Activated T-cell treated with anti-CD3 and anti-CD28 coated beads for 48 hours (primary cell): ENCODE results near the gene LAT.
A peak's percentile ranks its signal among the peaks of the same experiment; 100 is the strongest.
"Not testable (repeated sequence)": the region's sequence is repeated elsewhere in the genome, so short reads cannot be mapped to it uniquely, and the experiment has no call there.

Source experiments
- DNase-seq: peaks from one replicate; pipeline ENCODE4 v3.0.0-alpha.2; 2020; ENCODE audit warnings: low read depth

The LAT gene, protein sequence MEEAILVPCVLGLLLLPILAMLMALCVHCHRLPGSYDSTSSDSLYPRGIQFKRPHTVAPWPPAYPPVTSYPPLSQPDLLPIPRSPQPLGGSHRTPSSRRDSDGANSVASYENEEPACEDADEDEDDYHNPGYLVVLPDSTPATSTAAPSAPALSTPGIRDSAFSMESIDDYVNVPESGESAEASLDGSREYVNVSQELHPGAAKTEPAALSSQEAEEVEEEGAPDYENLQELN

DNA sequence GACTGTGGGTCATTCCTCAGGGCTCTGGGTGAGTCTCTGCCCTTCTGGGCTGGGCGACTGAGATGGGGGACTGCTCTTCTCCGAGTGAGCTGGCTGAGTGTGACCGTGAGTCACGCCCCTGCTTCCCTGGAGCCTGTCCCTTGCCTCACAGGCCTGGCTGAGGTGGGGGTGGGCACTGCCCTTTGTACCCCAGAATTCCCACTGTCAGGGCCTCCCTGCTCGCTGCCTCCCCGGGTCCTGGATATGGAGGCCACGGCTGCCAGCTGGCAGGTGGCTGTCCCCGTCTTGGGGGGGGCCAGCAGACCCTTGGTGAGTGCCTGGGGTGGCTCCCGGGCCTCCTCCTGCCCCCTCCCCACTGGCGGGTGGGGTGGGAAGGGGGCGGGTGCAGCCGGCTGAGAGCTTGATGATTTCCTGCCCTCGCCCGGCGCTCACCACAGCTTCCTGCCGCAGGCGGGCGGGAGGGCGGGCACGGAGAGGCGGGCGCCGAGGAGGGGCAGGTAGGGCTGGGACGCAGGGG is at the start of gene LAT:
LAT (plus strand) TSS at position 434 of the 517 bp plus-strand sequence. CDS start 366 bp downstream, outside the sequence.
- DNase-seq = peak; percentile 70

DNA sequence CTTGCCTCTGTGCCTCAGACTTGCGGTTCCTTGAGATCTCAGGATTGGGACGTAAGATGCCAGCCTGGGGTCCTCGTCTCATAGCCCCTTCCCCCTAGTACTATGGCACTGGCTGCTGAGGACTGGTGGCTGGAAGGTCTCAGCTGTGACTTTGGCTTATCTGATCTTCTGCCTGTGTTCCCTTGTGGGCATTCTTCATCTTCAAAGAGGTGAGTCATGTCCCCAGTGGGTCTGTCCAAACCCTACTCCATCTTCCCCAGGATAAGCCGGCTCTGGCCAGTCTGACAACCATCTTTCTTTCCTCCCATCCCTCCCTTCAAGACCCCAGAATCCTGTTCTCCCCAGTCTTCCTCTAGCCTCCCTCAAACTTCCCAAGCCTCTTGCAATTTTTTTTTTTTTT is 49.5 kb upstream of the LAT start:
- no peak for DNase-seq

DNA sequence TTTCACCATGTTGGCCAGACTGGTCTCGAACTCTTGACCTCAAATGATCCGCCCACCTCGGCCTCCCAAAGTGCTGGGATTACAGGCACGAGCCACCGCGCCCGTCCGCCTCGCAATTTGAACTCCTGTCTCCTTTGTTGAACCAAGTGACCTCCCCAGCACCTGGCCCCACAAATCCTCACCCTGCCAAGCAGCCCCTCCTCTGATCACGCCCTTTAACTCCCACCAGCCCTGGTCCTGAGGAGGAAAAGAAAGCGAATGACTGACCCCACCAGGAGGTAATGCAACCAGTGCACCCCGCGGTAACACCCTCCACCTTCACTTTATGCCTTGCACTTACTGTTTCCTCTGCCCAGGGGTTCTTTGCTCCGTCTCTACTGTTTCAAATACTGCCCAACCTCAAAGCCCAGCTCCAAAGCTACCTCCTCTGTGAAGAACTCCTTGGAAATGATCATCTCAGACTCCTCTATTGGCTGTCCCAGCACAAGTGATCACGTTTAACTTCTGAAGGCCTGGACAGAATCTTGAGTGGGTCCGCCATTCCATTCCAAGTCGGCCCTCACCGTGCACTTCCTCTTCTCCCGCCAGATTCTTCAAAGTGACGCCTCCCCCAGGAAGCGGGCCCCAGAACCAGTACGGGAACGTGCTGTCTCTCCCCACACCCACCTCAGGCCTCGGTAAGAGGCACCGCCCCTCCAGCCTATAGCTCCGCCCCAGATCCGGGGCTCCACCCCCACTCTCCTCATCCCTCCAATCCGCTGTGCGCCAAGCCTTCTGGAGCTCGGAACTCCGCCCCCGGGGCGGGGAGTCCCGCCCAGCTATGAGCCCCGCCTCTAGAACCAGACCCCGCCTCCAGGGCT is 48.7 kb upstream of the LAT start:
- DNase-seq = peak; percentile 91

DNA sequence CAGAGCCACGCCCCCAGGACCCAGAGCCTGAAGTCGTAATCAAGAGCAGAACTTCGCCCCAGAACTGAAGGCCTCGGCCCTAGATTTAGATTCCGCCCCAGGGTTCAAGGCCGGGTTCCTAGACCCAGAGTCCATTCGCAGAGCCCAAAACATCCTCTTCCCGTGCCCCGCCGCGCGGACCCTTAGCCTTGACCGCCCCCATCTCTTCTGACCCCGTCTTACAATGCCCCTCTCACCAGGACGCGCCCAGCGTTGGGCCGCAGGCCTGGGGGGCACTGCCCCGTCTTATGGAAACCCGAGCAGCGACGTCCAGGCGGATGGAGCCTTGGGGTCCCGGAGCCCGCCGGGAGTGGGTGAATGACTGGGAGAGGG is 48.1 kb upstream of the LAT start:
- no peak for DNase-seq

DNA sequence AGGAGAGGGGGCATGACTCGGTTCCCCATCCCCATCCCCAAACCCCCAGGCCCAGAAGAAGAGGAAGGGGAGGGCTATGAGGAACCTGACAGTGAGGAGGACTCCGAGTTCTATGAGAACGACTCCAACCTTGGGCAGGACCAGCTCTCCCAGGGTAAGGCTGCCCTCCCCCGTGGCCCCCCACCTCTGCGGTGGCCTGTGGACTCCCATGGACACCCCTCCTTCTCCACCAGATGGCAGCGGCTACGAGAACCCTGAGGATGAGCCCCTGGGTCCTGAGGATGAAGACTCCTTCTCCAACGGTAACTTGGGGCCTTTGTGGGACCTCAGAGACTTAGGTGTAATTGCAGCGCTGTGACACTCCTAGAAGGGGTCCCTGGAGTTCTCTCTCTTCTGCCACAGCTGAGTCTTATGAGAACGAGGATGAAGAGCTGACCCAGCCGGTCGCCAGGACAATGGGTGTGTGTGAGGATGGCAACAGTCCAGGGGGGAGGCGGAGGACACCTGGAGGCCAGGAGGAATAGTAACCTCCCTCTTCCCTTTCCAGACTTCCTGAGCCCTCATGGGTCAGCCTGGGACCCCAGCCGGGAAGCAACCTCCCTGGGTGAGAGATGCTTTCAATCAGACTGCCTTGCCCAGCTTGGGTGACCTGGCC is 47.5 kb upstream of the LAT start:
- no peak for DNase-seq

DNA sequence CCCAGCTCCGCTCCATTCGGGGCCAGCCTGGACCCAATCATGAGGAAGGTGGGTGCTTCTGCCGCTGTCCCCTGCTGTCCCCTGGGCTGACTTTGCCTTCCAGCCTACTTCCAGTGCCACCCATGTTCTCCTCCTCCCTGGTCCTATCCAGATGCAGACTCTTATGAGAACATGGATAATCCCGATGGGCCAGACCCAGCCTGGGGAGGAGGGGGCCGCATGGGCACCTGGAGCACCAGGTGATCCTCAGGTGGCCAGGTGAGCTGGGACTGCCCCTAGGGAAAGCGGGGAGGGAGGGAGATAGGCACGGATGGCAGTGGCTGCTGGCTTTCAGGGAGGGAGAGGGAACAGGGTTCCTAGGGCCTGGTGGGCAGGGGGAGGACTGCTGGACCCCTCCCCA is 46.1 kb upstream of the LAT start:
- no peak for DNase-seq

DNA sequence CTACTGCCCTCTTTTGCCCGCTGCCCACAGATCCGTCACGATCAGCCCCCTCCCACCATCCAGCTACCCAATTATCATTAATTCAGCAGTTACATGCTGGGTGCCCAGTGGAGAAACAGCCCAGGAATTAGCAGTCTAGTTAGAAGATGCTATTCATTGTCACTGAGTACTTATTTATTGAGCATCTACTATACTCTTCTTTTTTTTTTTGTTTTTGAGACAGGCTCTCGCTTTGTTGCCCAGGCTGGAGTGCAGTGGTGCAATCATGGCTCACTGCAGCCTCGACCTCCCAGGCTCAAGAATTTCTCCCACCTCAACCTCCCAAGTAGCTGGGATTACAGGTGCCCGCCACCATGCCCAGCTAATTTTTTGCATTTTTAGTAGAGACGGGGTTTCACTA is 45.0 kb upstream of the LAT start:
- not testable (repeated sequence) for DNase-seq

DNA sequence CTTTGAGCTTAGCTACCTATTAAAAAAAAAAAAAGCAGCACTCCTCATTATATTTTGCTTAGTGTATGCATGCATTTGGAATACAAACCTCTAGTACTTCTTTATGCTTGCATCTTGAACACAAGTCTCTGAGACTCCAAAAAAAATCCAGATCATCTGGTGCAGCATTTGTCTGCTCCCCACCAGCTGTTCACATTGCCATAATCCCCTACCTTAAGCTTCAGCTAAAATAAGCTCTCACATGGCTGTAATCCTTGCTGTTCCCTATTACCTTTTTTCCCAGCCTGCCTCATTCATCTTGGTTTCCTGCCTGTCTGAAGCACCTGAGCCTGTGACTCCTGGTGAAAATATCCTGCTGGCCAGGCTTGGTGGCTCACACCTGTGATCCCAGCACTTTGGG is 41.6 kb upstream of the LAT start:
- DNase-seq = no peak

DNA sequence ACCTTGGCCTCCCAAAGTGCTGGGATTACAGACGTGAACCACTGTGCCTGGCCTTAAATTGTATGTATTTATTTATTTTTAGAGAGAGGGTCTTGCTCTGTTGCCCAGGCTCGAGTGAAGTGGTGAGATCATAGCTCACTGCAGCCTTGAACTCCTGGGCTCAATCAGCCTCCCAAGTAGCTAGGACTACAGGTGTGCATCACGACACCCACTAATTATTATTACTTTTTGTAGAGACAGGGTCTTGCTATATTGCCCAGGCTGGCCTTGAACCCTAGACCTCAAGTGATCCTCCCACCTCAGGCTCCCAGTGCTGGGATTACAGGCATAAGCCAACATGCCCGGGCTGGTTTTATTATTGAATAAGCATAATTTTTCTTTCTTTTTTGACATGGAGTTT is 38.2 kb upstream of the LAT start:
- no peak for DNase-seq

DNA sequence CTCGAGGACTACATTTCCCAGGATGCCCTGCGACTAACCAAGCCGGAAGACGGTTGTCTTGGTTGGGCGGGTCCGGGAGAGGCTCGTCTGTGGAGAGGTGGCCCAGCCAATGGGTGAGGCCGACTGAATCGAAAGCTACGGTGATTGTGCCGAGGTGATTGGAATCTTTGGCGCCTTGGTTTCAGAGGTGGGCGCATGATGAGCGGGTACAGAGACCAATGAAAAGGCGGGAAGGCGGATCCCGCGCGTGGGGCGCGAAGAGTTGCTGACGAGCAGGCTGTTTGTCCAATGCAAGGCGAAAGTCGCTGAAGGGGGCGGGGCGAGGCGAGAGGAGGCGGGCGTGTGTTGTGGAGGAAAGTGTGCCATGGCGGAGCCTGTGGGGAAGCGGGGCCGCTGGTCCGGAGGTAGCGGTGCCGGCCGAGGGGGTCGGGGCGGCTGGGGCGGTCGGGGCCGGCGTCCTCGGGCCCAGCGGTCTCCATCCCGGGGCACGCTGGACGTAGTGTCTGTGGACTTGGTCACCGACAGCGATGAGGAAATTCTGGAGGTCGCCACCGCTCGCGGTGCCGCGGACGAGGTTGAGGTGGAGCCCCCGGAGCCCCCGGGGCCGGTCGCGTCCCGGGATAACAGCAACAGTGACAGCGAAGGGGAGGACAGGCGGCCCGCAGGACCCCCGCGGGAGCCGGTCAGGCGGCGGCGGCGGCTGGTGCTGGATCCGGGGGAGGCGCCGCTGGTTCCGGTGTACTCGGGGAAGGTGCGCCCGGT is 34.0 kb upstream of the LAT start, which contains the start of gene NFATC2IP:
NFATC2IP (plus strand) TSS at position 290 of the 762 bp plus-strand sequence; CDS start at position 365, 75 bp downstream.
- peak; percentile 99 for DNase-seq

DNA sequence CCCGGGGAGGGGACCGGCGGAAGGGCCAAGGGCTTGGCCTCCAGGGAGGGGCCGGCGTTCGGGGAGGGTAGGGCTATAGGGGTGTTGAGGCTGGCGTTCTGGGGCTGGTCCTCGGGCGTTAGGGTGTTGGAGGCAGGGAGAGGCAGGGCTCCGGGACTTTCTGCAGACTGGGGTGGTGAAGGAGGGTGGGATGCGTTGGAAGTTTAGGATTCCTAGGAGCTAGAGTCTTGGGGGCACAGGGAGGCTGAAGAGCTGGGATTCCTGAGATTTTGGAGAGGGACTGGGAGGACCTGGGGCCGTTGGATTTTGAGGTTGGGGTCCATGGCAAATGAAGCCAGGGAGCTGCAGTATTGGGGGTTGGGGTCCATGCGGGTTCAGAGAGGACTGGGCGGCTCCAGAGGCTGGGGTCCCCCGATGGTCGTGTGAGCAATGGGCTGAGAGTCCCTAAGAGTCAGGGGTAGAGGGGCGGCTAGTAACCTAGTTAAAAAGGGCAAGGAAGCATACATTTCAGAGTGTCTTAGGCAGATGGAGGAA is 33.4 kb upstream of the LAT start:
- DNase-seq = no peak

DNA sequence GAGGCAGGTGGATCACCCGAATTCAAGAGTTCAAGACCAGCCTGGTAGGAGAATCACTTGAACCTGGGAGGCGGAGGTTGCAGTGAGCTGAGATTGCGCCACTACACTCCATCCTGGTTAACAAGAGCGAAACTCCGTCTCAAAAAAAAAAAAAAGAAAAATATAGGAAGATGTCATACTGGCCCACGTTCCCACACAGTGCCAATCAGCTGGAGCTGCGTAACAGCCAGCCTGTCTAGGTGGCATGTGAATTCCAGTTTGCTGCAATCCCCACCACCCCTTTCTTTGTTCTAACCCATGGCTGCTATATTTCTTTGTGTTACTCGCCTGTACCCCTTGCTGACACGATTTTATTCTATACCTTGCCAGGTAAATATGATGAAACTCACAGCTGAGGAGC is 26.6 kb upstream of the LAT start:
- DNase-seq = no peak

DNA sequence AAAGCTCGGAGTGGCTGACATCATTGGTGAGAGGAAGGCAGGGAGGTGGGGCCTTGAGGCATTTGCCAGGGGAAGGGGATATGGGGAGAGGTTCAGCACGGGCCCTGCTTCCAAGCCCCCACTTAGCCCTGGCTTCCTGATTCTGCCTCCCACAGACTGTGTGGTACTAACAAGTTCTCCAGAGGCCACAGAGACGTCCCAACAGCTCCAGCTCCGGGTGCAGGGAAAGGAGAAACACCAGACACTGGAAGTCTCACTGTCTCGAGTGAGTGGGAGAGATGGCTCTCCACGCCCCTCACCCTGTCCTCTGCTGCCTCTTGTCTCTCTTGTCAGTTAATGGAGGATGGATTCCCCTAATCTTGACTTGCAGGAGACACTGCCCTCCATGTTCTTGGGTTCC is 26.0 kb upstream of the LAT start:
- no peak for DNase-seq

DNA sequence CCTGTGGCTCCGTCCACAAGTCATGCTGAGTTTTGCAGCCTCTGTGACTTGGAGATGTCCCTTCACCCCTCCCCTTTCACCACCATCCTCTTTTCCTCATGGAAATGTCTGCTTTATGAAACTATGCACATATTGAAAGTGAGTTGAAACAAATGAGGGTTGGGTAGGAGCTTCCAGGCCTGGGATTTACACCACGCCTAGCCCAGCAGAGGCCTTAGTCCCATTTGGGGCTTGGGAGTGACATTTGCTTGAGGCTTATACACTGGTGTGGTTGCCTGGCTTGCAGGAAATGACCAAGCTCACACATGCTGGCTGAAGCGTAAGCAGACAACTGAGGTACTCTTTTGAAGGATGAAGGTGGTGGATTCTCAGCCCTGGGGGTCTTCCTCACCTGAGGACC is 20.8 kb upstream of the LAT start:
- no peak for DNase-seq

DNA sequence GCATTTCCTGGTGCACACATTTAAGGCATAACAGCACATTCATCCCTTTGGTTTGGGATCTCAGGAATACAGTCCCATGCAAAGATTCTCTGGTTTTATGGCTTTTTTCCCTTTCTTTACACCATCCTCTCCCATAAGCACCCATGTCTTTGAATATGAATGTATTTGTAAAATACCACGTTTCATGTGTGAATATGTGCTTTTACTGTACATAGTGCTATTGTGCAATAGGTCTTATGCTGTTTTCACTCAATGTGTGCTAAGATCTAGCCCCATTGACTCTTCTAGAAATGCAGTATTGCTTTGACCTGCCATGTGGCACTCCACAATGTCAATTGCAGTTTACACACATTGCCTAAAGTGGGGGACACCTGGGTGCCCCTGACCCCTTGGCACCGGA is 20.4 kb upstream of the LAT start:
- no peak for DNase-seq

DNA sequence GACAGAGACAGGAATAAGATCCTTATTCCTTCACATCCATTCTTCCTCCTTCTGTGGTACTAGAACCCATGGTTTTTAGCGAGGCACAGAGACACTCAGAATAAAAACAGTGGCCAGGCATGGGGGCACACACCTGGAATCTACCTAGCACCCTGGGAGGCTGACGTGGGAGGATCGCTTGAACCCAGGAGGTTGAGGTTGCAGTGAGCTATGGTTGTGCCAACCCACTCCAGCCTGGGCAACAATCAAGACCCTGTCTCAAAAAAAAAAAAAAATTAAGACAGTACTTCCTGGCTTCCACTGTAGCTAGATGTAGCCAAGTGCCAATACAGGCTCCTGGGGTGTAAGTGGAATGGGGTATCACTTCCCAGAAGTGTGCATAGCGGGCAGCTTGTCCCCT is 17.7 kb upstream of the LAT start:
- no peak for DNase-seq

DNA sequence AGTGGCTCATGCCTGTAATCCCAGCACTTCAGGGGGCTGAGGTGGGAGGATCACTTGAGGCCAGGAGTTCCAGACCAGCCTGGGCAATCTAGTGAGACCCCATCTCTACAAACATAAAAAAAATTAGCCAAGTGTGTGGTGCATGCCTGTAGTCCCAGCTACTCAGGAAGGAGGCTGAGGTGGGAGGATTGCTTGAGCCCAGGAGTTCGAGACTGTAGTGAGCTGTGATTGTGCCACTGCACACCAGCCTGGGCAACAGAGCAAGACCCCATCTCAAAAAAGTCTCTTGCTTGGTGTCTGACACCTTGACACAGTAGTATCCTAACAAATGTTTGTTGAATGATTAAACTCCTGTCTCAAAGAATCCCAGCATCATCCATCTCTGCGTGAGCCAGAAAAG is 15.2 kb upstream of the LAT start:
- not testable (repeated sequence) for DNase-seq

DNA sequence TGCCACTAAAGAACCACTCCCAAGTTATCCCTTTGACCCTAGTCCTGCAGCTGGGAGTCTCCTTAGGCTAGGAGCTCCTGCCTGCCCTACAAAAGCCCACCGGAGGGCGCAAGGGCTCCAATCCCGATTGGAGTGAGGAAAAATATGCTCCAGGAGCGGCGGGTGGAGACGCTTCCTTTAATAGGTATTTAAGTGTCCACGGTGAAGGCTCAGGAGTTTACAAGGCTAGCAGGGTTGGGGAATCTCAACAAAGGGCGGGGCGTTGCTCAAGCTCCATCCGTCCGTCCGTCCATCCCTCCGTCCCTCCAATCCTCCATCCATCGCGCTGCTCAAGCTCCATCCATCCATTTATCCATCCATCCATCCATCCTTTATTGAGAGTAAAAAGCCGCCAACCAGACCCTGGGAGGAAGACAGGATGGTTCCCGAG is 10.8 kb upstream of the LAT start:
- DNase-seq = no peak

DNA sequence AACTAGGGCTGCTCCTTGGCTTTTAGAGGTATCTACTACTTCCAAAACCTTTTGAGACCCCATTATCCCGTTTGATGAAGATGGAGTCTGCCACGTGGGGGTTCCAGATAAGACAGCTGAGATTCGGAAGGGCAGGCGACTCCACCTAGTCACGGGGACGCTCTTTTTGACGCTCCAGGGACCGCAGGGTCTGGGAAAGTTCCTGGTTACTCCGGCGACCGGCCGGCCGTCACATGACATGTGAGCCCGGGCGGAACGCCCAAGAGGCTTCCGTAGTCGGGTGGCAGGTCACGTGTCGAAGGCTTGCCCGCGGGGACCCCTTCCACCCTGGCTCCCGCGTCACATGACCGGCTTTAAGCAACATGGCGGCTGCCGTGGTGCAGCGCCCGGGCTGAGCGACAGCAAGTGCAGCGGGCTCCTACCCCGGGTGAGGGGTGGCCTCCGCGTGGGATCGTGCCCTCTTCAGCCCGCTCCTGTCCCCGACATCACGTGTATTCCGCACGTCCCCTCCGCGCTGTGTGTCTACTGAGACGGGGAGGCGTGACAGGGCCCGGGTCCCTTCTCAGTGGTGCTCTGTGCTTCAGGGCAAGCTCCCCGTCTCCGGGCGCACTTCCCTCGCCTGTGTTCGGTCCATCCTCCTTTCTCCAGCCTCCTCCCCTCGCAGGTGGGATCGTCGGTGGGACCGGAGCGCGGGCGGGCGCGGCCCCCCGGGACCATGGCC is 10.3 kb upstream of the LAT start, which contains the start of gene SPNS1:
SPNS1 (plus strand) TSS at position 342 of the 721 bp plus-strand sequence; CDS start at position 716, 374 bp downstream.
- peak; percentile 93 for DNase-seq

DNA sequence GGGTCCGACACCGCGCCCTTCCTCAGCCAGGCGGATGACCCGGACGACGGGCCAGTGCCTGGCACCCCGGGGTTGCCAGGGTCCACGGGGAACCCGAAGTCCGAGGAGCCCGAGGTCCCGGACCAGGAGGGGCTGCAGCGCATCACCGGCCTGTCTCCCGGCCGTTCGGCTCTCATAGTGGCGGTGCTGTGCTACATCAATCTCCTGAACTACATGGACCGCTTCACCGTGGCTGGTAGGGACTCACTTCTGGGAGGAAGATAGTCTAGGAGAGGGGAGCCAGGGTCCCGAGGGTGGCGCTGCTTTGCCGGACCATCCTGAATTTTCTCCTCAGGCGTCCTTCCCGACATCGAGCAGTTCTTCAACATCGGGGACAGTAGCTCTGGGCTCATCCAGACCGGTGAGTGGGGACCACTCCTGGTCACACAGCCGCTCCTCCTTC is 9.7 kb upstream of the LAT start:
- no peak for DNase-seq
